ENCODE data around the gene COG2. TPM values are rescaled to one million over a fixed set of nuclear protein-coding genes. Genes with fewer than 3 reads are reported as not detected.

The COG2 gene
- total and polyA plus RNA-seq, 2 of the 8 experiments (the other 6 are each of a cell fraction or from before 2014, with no cell fraction given): 10.3 to 36.7 TPM

GRCh38 chr1:230694464-230694863 lies 52.2 kb downstream of the COG2 start (continued):
- no peak for TF ChIP-seq CTCF (IDR thresholded peaks at IDR 0.05; ENCODE audit: control extremely low read depth in 1 of 3, insufficient read depth in 1 of 3, low read depth in 1 of 3, low read length in 3 of 3)
- TF ChIP-seq CHD7 (IDR thresholded peaks at IDR 0.05; ENCODE audit: insufficient replicate concordance, low read length): no peak
- TF ChIP-seq CREB1 (IDR thresholded peaks at IDR 0.05): no peak

Data from H1 (cell line).